ENCODE results near the gene PTAFR. TPM values are rescaled to one million over a fixed set of nuclear protein-coding genes. Genes with fewer than 3 reads are reported as not detected.

Gene PTAFR
- total RNA-seq, 2 experiments from 2014 or later: 0.47 to 0.50 TPM

DNA sequence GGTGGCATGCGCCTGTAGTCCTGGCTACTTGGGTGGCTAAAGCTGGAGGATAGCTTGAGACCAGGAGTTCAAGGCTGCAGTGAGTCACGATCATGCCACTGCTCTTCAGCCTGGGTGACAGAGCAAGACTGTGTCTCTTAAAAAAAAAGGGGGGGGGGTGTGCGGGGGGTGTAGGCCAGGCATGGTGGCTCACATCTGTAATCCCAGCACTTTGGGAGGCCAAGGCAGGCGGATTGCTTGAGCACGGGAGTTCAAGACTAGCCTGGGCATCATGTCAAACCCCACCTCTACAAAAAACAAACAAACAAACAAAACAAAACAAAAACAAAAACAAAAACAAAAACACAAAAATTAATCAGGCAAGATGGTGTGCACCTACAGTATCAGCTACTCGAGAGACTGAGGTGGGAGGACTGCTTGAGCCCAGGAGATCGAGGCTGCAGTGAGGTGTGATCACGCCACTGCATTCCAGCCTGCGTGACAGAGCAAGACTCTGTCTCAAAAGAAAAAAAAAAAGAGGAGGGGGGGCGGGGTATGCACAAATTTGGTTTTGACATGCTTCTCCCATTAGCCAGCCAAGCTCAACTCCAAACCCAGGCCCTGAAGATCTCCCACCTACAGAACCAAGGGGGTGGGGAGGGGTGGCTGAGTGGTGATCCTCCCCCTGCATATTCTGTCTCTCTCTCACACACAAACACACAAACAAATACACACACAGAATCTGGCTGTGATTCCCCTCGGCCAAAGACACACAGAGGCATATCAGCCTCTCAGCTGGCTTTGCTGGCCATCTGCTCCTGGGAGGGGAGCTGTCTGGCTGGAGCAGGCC is 3.1 kb downstream of the PTAFR start:
- ATAC-seq (no peak), DNase-seq (no peak)
- Mint-ChIP-seq H3K4me1 (ENCODE audit: low read depth) (peaks cover 61% of the 10 kb centered on the region), H3K27ac (no peak overlapping the region), H3K4me3 (no peak overlapping the region), H3K27me3 (ENCODE audit: low read depth) (peaks cover 35% of the 10 kb centered on the region), H3K9me3 (ENCODE audit: insufficient read depth) (peaks cover under 1% of the 10 kb centered on the region), H3K36me3 (ENCODE audit: low read depth) (no peaks in the 10 kb centered on the region)
- ChIA-PET CTCF (interaction anchor here (0.6 kb wide), 1 partner anchor 135 kb away, joined by 4 read pairs; no protein-coding TSS in a partner anchor), POLR2A (interaction anchor here (0.6 to 1.0 kb wide), 2 partner anchors 11 to 26 kb away, joined by 3 to 4 read pairs; no protein-coding TSS in a partner anchor)

DNA sequence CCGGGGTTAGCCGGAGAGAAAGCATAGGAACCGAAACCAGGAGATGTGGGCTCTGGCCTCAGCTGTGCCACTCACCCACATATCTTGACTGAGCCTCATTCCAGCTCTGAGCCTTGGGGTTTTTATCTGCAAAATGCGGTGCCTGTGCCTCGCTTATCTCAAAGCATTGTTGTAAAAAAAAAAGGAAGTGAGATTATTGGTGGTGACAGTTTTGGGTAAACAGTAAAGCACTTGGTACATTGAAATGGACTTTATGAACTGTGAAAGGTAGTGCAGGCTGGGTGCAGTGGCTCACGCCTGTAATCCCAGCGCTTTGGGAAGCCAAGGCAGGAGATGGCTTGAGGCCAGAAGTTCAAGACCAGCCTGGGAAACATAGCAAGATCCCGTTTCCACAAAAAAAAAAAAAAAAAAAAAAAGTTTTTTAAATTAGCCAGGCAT is 3.8 kb downstream of the PTAFR start:
- Mint-ChIP-seq H3K9me3 (ENCODE audit: insufficient read depth) (peaks cover 4% of the 10 kb centered on the region), H3K4me3 (peak overlapping the region; percentile 48), H3K4me1 (ENCODE audit: low read depth) (peaks cover 64% of the 10 kb centered on the region), H3K27me3 (ENCODE audit: low read depth) (peaks cover 32% of the 10 kb centered on the region), H3K27ac (peak overlapping the region; percentile 49), H3K36me3 (ENCODE audit: low read depth) (no peaks in the 10 kb centered on the region)
- CTCF ChIA-PET: no interaction called here
- ATAC-seq (peak; percentile 59), DNase-seq (peak; percentile 70)
- POLR2A ChIA-PET: interaction anchor here (1.0 kb wide), 1 partner anchor 27 kb away, joined by 4 read pairs; no protein-coding TSS in a partner anchor

DNA sequence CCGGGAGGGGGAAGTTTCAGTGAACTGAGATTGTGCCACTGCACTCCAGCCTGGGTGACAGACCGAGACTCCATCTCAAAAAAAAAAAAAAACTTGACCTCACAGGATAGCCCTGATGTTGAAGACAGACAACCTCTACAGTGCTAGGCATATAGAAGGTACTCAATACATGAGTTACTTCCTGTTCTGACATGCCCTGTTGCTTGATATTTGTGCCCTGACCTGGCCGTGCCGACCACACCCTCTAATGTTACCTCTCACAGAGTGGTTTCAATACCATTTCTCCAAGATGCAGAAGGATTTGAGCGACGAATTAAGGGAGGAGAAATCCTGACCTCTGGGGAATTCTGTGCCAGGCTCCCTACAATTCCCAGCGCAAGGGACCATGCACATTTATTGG is 5.2 kb downstream of the PTAFR start:
- H3K4me1 Mint-ChIP-seq (ENCODE audit: low read depth): peaks cover 58% of the 10 kb centered on the region
- POLR2A ChIA-PET: no interaction called here
- no peak for DNase-seq
- H3K4me3 Mint-ChIP-seq: no peak overlapping the region
- no peaks in the 10 kb centered on the region for H3K36me3 Mint-ChIP-seq (ENCODE audit: low read depth)
- no peak for ATAC-seq
- H3K9me3 Mint-ChIP-seq (ENCODE audit: insufficient read depth): peaks cover 5% of the 10 kb centered on the region
- no peak overlapping the region for H3K27ac Mint-ChIP-seq
- CTCF ChIA-PET: interaction anchor here (2.4 kb wide), 1 partner anchor 37 kb away, joined by 10 read pairs; no protein-coding TSS in a partner anchor
- H3K27me3 Mint-ChIP-seq (ENCODE audit: low read depth): peaks cover 24% of the 10 kb centered on the region

DNA sequence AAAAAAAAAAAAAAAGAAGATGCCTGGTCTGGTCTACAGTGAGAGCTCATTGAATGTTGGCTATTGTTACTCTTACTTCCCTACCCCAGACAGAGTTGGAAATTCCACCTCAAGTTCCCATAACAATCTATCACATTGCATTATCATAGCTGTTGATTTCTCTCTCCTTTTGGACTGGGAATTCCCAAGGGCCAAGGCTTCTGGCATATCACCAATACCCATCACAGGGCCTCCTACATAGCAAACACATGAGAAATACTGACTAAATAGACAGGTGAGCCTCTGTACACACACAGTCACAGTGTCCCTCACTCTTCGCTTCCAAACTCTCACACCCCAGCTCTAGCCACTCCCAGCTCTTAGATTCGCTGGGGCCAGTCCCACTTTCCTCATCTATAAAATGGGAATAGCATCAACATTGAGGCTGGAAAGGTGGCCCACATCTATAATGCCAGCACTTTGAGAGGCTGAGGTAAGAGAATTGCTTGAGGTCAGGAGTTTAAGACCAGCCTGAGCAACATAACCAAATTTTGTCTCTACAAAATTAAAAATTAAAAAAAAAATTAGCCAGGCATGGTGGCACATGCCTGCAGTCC is 6.4 kb downstream of the PTAFR start:
- ATAC-seq (no peak), DNase-seq (no peak)
- Mint-ChIP-seq H3K4me1 (ENCODE audit: low read depth) (peaks cover 58% of the 10 kb centered on the region), H3K27ac (no peak overlapping the region), H3K36me3 (ENCODE audit: low read depth) (no peaks in the 10 kb centered on the region), H3K27me3 (ENCODE audit: low read depth) (peaks cover 21% of the 10 kb centered on the region), H3K9me3 (ENCODE audit: insufficient read depth) (peaks cover 10% of the 10 kb centered on the region), H3K4me3 (no peak overlapping the region)
- ChIA-PET POLR2A (interaction anchor here (1.0 to 1.3 kb wide), 2 partner anchors 55 to 82 kb away, joined by 3 to 6 read pairs; partner anchors contain the start of gene EYA3), CTCF (interaction anchor here (0.8 to 3.7 kb wide), 8 partner anchors 15 to 613 kb away, joined by 3 to 14 read pairs (median 4); partner anchors contain the start of gene EYA3)

DNA sequence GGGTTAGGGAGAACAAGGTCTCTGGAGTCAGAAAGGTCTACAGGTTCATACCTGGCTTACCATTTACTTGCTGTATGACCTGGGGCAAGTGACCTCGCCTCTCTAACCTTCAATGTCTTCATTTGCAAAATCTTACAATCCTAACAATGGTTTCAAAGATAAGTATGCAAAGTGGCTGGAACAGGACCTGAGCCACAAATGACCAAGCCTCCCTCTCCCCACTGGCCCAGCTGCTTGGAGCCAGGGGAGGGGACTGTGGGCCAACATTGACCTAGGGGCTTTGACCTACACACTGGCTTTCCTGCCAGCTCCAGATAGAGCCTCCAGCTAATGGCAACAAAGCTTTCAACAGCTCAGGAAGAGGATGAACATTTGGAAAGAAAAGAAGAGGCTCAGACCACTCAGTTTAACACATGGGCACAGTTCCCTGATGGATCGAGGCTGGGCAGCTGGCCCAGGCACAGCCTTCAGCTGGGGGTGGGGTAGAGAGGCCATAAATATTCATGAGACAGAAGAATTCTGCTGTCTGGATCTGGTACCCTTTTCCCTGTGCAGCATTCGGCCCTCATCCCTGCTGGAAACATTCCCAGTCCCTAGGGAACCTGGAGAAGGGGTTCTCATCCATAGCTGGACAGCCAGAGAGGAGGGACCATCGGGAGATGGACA is 12.9 kb downstream of the PTAFR start:
- ChIA-PET CTCF (interaction anchor here (2.1 kb wide), 1 partner anchor 72 kb away, joined by 9 read pairs; no protein-coding TSS in a partner anchor), POLR2A (interaction anchor here (0.6 kb wide), 1 partner anchor 44 kb away, joined by 5 read pairs; no protein-coding TSS in a partner anchor)
- Mint-ChIP-seq H3K4me3 (no peak overlapping the region), H3K4me1 (ENCODE audit: low read depth) (peaks cover 21% of the 10 kb centered on the region), H3K36me3 (ENCODE audit: low read depth) (no peaks in the 10 kb centered on the region), H3K9me3 (ENCODE audit: insufficient read depth) (peaks cover 10% of the 10 kb centered on the region), H3K27me3 (ENCODE audit: low read depth) (peaks cover 30% of the 10 kb centered on the region), H3K27ac (no peak overlapping the region)
- DNase-seq (no peak), ATAC-seq (no peak)

DNA sequence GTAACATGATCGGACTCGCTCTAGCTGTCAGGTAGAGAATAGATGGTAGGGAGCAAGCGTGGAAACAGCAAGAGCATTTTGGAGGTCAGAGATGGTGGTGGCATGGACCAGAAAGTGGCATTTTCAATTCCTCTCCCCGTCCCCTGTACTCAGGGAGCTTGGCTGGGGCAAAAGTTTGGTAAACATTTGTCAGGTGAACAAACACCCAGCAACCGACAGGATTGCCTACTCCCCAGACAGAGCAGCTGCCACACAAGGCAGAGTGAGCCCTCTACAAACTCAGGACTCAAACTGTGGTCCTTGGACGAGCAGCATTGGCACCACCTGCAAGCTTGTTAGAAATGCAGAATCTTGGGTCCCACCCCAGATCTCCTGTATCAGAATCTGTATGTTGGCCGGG is 14.3 kb downstream of the PTAFR start:
- H3K27ac Mint-ChIP-seq: no peak overlapping the region
- H3K4me3 Mint-ChIP-seq: no peak overlapping the region
- peaks cover 7% of the 10 kb centered on the region for H3K9me3 Mint-ChIP-seq (ENCODE audit: insufficient read depth)
- ATAC-seq (no peak), DNase-seq (no peak)
- ChIA-PET CTCF (interaction anchor here (1.2 to 1.7 kb wide), 2 partner anchors 44 to 71 kb away, joined by 3 to 8 read pairs; no protein-coding TSS in a partner anchor), POLR2A (interaction anchor here (1.4 kb wide), 1 partner anchor 74 kb away, joined by 3 read pairs; the partner anchor contains the start of gene EYA3)
- H3K4me1 Mint-ChIP-seq (ENCODE audit: low read depth): peaks cover 13% of the 10 kb centered on the region
- peaks cover 33% of the 10 kb centered on the region for H3K27me3 Mint-ChIP-seq (ENCODE audit: low read depth)
- no peaks in the 10 kb centered on the region for H3K36me3 Mint-ChIP-seq (ENCODE audit: low read depth)

DNA sequence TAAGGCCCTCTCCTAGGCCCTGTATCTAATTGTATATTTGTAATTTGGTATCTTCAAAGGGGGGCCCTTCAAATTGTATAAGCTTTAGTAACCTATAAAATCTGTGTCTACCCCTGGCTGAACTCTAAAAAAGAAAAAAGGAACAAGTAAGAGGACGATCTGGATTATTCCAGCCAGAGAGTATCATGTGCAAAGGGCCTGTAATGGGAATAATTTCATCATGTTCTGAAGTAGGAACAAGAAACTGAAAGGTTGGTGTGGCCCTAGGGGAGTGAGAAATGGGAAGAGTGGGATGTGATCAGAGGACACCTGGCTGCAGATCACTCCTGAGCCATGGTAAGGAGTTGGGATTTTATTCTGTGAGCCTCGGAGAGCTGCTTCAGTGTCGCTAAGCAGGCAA is 14.7 kb downstream of the PTAFR start:
- Mint-ChIP-seq H3K4me1 (ENCODE audit: low read depth) (peaks cover 10% of the 10 kb centered on the region), H3K27me3 (ENCODE audit: low read depth) (peaks cover 29% of the 10 kb centered on the region), H3K27ac (no peak overlapping the region), H3K9me3 (ENCODE audit: insufficient read depth) (peaks cover 7% of the 10 kb centered on the region), H3K36me3 (ENCODE audit: low read depth) (no peaks in the 10 kb centered on the region), H3K4me3 (no peak overlapping the region)
- DNase-seq (no peak), ATAC-seq (no peak)
- POLR2A ChIA-PET: interaction anchor here (1.4 kb wide), 1 partner anchor 73 kb away, joined by 3 read pairs; the partner anchor contains the start of gene EYA3
- CTCF ChIA-PET: interaction anchor here (1.2 to 1.7 kb wide), 3 partner anchors 10 to 70 kb away, joined by 3 to 8 read pairs (median 3); no protein-coding TSS in a partner anchor

DNA sequence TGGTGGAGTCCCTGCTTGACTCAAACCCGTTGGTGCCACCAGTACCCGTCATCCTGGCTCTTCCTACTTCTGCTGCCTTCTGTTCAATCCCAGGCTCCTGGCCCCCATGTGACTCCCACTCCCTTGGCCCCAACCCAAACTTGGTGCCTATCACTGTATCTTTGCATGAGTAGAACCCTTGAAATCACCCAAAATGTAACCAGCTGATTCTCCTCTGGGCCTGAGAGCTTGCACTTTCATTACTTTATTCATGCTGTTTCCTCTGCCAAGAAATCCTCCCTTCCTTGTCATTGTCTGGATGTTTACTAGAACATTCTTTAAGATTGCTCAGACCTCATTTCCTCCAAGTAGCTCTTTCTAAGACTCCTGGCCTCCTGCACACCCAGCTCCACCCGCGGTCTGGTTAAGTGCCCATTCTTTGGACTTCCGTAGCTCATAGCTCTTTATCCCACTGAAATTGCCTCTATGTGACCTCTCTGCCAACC is 15.7 kb downstream of the PTAFR start:
- Mint-ChIP-seq H3K4me1 (ENCODE audit: low read depth) (peaks cover 10% of the 10 kb centered on the region), H3K27ac (no peak overlapping the region), H3K36me3 (ENCODE audit: low read depth) (no peaks in the 10 kb centered on the region), H3K27me3 (ENCODE audit: low read depth) (peaks cover 27% of the 10 kb centered on the region), H3K9me3 (ENCODE audit: insufficient read depth) (peaks cover 1% of the 10 kb centered on the region), H3K4me3 (no peak overlapping the region)
- ATAC-seq: no peak
- ChIA-PET CTCF (interaction anchor here (1.0 to 1.7 kb wide), 3 partner anchors 9 to 69 kb away, joined by 3 to 8 read pairs (median 3); no protein-coding TSS in a partner anchor), POLR2A (no interaction called here)
- no peak for DNase-seq

DNA sequence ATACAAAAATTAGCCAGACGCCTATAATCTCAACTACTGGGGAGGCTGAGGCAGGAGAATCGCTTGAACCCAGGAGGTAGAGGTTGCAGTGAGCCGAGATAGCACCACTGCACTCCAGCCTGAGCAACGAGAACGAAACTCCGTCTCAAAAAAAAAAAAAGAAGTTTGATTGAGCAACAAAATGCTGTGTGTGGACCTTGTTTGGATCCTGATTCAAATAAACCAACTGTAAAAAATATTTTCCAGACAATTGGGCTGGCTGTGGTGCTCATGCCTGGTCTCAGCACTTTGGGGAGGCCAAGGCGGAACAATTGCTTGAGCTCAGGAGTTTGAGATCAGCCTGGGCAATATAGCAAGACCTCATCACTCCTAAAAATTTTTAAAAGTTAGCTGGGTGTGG is 16.8 kb downstream of the PTAFR start:
- CTCF ChIA-PET: no interaction called here
- peaks cover 10% of the 10 kb centered on the region for H3K4me1 Mint-ChIP-seq (ENCODE audit: low read depth)

DNA sequence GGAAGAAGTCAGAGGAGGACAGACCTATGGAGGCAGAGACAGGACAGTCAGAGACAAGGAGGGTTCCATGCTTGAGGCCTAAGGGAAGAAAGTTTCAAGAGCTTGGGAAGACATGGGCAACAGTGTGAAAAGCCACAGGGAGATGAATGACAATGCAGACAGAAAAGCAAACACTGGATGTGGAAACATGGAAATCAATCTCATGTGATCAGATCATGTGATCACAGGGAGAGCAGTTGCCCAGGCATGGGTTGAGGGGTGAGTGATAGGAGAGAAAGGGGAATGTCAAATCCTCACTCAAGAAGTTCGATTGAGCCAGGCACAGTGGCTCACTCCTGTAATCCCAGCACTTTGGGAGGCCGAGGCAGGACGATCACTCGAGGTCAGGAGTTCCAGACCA is 17.2 kb downstream of the PTAFR start:
- peaks cover 34% of the 10 kb centered on the region for H3K27me3 Mint-ChIP-seq (ENCODE audit: low read depth)
- H3K4me1 Mint-ChIP-seq (ENCODE audit: low read depth): peaks cover 10% of the 10 kb centered on the region
- POLR2A ChIA-PET: no interaction called here
- ATAC-seq: no peak
- CTCF ChIA-PET: no interaction called here
- H3K36me3 Mint-ChIP-seq (ENCODE audit: low read depth): no peaks in the 10 kb centered on the region
- DNase-seq: no peak
- H3K9me3 Mint-ChIP-seq (ENCODE audit: insufficient read depth): no peaks in the 10 kb centered on the region
- H3K27ac Mint-ChIP-seq: no peak overlapping the region
- H3K4me3 Mint-ChIP-seq: no peak overlapping the region

More for the DNA sequence above, 16.8 kb downstream of the PTAFR start:
- no peak overlapping the region for H3K4me3 Mint-ChIP-seq
- peaks cover 33% of the 10 kb centered on the region for H3K27me3 Mint-ChIP-seq (ENCODE audit: low read depth)
- no peaks in the 10 kb centered on the region for H3K36me3 Mint-ChIP-seq (ENCODE audit: low read depth)
- H3K27ac Mint-ChIP-seq: no peak overlapping the region
- POLR2A ChIA-PET: no interaction called here
- DNase-seq: no peak
- no peaks in the 10 kb centered on the region for H3K9me3 Mint-ChIP-seq (ENCODE audit: insufficient read depth)
- no peak for ATAC-seq

DNA sequence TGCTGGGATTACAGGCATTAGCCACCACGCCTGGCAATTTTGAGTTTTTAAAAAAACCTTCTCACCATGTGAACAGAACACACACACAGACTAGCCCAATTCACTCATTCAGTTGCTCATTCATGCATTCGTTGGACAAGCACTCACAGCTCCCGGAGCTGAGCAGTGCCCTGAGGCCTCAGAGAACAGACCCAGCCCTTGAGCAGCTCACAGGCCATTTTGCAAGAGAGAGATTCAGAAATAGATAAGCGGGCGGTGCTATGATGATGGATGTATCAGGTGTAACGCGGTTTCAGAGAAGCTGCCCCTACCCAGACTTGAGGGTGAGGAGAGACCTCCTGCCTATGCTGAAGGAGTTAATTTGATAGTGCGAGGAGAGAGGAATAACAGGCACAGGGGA is 18.6 kb downstream of the PTAFR start:
- Mint-ChIP-seq H3K36me3 (ENCODE audit: low read depth) (no peaks in the 10 kb centered on the region), H3K27me3 (ENCODE audit: low read depth) (peaks cover 32% of the 10 kb centered on the region), H3K9me3 (ENCODE audit: insufficient read depth) (no peaks in the 10 kb centered on the region), H3K4me3 (no peak overlapping the region), H3K27ac (no peak overlapping the region), H3K4me1 (ENCODE audit: low read depth) (peaks cover 10% of the 10 kb centered on the region)
- POLR2A ChIA-PET: no interaction called here
- DNase-seq (no peak), ATAC-seq (no peak)
- CTCF ChIA-PET: no interaction called here

All from activated CD8-positive, alpha-beta T cell treated with anti-CD3 and anti-CD28 coated beads, Interleukin-2, amount 10 ng/mL, durations not matched to agents 7 days and 5 days (primary cell).